Left lung (tissue), 10 donors: Measurements from ENCODE around the gene LDLRAD3. TPM values are rescaled to one million over a fixed set of nuclear protein-coding genes. Genes with fewer than 3 reads are reported as not detected.

Experiments
- ATAC-seq: fragments of 200-7000 bp; cut with Tn5 transposase; one replicate; pipeline ENCODE4 v1.9.1; 2020; ENCODE audit warnings: moderate library complexity
- DNase-seq, 4 donors: peaks; one replicate each; pipeline ENCODE4 v3.0.0-alpha.2; 2013 to 2020
- H3K27ac ChIP-seq, 2 donors: fragments of 200-600 bp; sonication (generic) in 1 of 2; one replicate each; pipeline versions ENCODE4 v1.5.0 to v1.8.0; 2020 to 2021
- H3K27me3 ChIP-seq, 2 donors: fragments of 200-600 bp; sonication (generic) in 1 of 2; one replicate each; pipeline versions ENCODE4 v1.5.0 to v1.8.0; 2020 to 2021
- H3K36me3 ChIP-seq, 2 donors: fragments of 200-600 bp; sonication (generic) in 1 of 2; one replicate each; pipeline versions ENCODE4 v1.5.0 to v1.8.0; 2020 to 2021
- H3K4me1 ChIP-seq, 2 donors: fragments of 200-600 bp; one replicate each; pipeline ENCODE4 v1.8.0; 2021
- H3K4me3 ChIP-seq, 2 donors: fragments of 200-600 bp; sonication (generic) in 1 of 2; one replicate each; pipeline versions ENCODE4 v1.5.0 to v1.8.0; 2020 to 2021; ENCODE audit warnings: mild to moderate bottlenecking in 1 of 2
- H3K9me3 ChIP-seq, 2 donors: fragments of 200-600 bp; sonication (generic) in 1 of 2; one replicate each; pipeline versions ENCODE4 v1.5.0 to v1.8.0; 2020 to 2021
- intact Hi-C, 2 donors: fragments of 100-400 bp; cut with DNase I; formaldehyde crosslinking; loops; one replicate each; pipeline versions ENCODE4 v1.11.2 to v1.14.2; 2022
- polyA plus RNA-seq, 6 donors: library from polyadenylated mRNA; unstranded; fragments of 120-200 nt; gene quantifications; one replicate each; pipeline ENCODE4 v1.2.1, GENCODE V29; 2013; ENCODE audit not compliant: insufficient read length in 6 of 6
- total RNA-seq, 2 donors: library from RNA; stranded (reverse); fragmentation: NEBNext Ultra II Directional; extraction: Animal tissue kit (Norgen Biotek cat#: 25700); gene quantifications; one replicate each; pipeline ENCODE4 v1.2.1, GENCODE V29; 2021
- TF ChIP-seq, protein P1 (sequence below), 2 donors: fragments of 200-600 bp; sonication (generic) in 1 of 2; IDR thresholded peaks; one replicate each; pipeline versions ENCODE4 v1.5.0 to v1.8.0; 2021; ENCODE audit warnings: antibody characterized with exemption in 2 of 2
- donor health status: DM: no; HTN: yes; CAD: no.
- donor health status: DM: no; HTN: no; CAD: no.

Gene LDLRAD3
- total and polyA plus RNA-seq, 8 donors = 7.1 to 18.2 (median 16.8) TPM

DNA sequence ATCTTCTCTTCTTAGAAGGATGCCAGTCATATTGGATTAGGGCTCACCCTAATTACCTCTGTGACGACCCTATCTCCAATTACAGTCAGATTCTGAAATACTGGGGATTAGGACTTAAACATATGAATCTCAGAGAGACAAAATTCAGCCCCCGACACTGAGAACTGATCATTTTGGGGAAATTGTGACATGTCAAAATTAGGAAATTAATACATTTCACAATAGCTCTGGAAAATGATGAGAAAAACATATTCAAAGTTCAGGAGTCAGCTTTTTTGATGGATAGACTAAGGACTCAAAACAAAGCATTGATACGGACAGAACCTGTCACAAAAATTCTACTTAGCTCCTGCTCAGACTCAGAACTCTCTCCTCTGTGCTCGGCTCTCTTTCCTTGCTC lies 304.6 kb downstream of the LDLRAD3 start:
- Histone ChIP-seq H3K27ac (peak overlapping the region in 1 of 2 donors; percentile 45), H3K9me3 (peaks cover 0 to 5% of the 10 kb centered on the region in 2 donors), H3K36me3 (no peaks in the 10 kb centered on the region), H3K4me3 (no peak overlapping the region), H3K27me3 (peaks cover 0 to 8% of the 10 kb centered on the region in 2 donors), H3K4me1 (peaks cover 0 to 14% of the 10 kb centered on the region in 2 donors)
- intact Hi-C loops = no loop called here
- no peak for DNase-seq
- TF ChIP-seq, protein P1, sequence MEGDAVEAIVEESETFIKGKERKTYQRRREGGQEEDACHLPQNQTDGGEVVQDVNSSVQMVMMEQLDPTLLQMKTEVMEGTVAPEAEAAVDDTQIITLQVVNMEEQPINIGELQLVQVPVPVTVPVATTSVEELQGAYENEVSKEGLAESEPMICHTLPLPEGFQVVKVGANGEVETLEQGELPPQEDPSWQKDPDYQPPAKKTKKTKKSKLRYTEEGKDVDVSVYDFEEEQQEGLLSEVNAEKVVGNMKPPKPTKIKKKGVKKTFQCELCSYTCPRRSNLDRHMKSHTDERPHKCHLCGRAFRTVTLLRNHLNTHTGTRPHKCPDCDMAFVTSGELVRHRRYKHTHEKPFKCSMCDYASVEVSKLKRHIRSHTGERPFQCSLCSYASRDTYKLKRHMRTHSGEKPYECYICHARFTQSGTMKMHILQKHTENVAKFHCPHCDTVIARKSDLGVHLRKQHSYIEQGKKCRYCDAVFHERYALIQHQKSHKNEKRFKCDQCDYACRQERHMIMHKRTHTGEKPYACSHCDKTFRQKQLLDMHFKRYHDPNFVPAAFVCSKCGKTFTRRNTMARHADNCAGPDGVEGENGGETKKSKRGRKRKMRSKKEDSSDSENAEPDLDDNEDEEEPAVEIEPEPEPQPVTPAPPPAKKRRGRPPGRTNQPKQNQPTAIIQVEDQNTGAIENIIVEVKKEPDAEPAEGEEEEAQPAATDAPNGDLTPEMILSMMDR (IDR thresholded peaks at IDR 0.05) = no peak
- no peak for ATAC-seq

DNA sequence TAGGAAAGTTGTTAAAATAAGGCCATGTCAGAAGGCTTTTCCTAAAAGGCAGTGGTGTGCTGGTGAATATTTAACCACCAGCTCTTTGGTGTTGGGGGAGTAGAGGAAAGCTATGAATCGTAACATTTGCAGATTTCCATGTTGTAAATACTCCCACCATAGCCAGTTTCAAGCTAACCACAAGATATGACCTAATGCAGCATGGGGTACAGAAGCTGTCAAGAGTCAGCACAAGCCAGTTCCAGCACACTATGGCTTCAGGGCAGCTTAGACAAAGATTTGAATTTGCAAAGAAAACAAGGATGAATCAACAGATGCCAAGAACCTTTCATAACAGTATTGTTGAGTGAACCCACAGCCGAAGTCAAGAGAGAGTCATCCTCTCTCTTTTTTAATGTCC lies 305.4 kb downstream of the LDLRAD3 start:
- no peaks in the 10 kb centered on the region for H3K36me3 ChIP-seq
- H3K27me3 ChIP-seq = peaks cover 0 to 8% of the 10 kb centered on the region in 2 donors
- intact Hi-C loops = no loop called here
- H3K27ac ChIP-seq = peak overlapping the region in 1 of 2 donors; percentile 45
- no peak overlapping the region for H3K4me3 ChIP-seq
- H3K9me3 ChIP-seq = peaks cover 0 to 5% of the 10 kb centered on the region in 2 donors
- peak; percentile 67 for ATAC-seq
- H3K4me1 ChIP-seq = peaks cover 0 to 14% of the 10 kb centered on the region in 2 donors
- TF ChIP-seq, protein P1 (IDR thresholded peaks at IDR 0.05) = no peak
- no peak for DNase-seq

DNA sequence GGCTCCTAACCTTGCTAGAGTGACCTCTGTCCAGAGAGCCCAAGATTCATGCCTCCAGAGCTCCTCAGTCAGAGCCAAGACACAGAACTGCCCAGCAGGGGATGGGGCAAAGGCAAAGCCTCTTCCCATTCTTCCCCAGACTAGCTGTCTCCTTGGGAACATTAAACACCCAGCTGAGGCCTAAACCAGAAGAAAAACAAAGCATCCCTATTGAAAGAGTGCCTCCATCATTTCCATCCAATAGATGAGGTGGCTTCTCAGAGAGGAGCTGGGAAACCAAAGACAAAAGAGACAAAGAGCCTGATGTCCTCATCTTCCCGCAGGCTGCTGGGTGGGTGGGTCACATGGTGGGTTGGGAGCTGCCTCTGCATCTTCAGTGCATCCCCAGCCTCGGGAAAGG lies 308.0 kb downstream of the LDLRAD3 start:
- Histone ChIP-seq H3K27ac (no peak overlapping the region), H3K4me1 (peaks cover 0 to 14% of the 10 kb centered on the region in 2 donors), H3K9me3 (peaks cover 0 to 5% of the 10 kb centered on the region in 2 donors), H3K36me3 (no peaks in the 10 kb centered on the region), H3K27me3 (peaks cover 0 to 8% of the 10 kb centered on the region in 2 donors), H3K4me3 (no peak overlapping the region)
- TF ChIP-seq, protein P1 (IDR thresholded peaks at IDR 0.05) = no peak
- no peak for DNase-seq
- intact Hi-C loops = no loop called here
- ATAC-seq = no peak

DNA sequence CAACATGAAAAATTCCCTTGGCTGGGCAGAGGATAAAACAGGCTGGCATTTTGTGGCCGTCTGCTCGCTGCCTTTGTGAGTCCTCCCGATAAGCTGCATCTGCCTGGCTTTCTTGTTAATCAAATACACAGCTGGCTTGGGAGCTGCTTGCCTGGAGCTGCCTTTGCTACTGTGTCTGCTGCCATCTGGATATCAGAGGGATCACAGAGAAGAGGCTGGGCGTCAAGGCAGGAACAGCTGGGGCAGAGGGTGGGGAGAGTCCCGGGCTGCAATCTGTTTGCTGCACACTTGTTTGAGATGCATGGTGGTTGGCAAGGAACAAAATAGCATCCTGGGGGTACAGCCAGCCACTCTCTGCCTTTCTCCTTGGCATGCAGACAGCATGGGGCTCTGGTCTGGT lies 309.4 kb downstream of the LDLRAD3 start:
- Histone ChIP-seq H3K4me1 (peaks cover 0 to 5% of the 10 kb centered on the region in 2 donors), H3K9me3 (peaks cover 0 to 5% of the 10 kb centered on the region in 2 donors), H3K4me3 (no peak overlapping the region), H3K36me3 (no peaks in the 10 kb centered on the region), H3K27ac (no peak overlapping the region), H3K27me3 (peaks cover 0 to 14% of the 10 kb centered on the region in 2 donors)
- intact Hi-C loops = no loop called here
- DNase-seq = peak in 1 of 4 donors; percentile 34
- no peak for ATAC-seq
- TF ChIP-seq, protein P1 (IDR thresholded peaks at IDR 0.05) = no peak

DNA sequence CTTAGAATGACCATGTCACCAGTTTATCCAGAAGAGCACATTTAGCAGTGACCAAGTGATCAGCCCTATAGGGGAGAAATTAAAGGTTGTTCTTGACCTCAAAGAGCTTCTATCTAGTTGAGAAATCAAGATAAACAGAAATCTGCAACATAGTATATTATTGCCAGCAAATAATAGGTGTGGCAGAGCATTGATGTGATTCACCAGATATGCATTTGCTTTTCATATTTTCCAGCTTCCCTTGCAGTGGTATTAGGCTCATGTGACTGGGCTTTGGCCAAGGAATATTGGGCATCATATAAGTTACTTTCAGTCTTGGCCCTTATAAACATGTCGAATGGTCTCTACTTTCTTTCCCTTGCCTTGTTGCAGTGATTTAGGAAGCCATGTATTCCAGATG lies 310.9 kb downstream of the LDLRAD3 start:
- Histone ChIP-seq H3K4me1 (no peaks in the 10 kb centered on the region), H3K9me3 (peaks cover 0 to 5% of the 10 kb centered on the region in 2 donors), H3K4me3 (no peak overlapping the region), H3K27ac (no peak overlapping the region), H3K36me3 (no peaks in the 10 kb centered on the region), H3K27me3 (peaks cover 0 to 12% of the 10 kb centered on the region in 2 donors)
- ATAC-seq (no peak), DNase-seq (no peak)
- intact Hi-C loops = no loop called here
- TF ChIP-seq, protein P1 (IDR thresholded peaks at IDR 0.05) = no peak
